Duodenal mucosa (tissue), 2 donors: ENCODE measurements around the gene DNAL4.

Experiments used
- H3K27ac ChIP-seq: one replicate; pipeline ENCODE4 v1.7.0; 2013; ENCODE audit warnings: low read depth, low read length
- H3K27me3 ChIP-seq, 2 donors: one replicate each; pipeline ENCODE4 v1.7.0; 2013; ENCODE audit warnings: low read length in 2 of 2, control low read depth in 1 of 2; ENCODE audit not compliant: insufficient read depth in 2 of 2, control insufficient read depth in 1 of 2
- H3K36me3 ChIP-seq, 2 donors: one replicate each; pipeline ENCODE4 v1.7.0; 2013; ENCODE audit warnings: low read length in 2 of 2, control low read depth in 1 of 2; ENCODE audit not compliant: insufficient read depth in 2 of 2, control insufficient read depth in 1 of 2
- H3K4me1 ChIP-seq, 2 donors: one replicate each; pipeline ENCODE4 v1.7.0; 2013; ENCODE audit warnings: low read length in 2 of 2, control low read depth in 1 of 2; ENCODE audit not compliant: insufficient read depth in 2 of 2, control insufficient read depth in 1 of 2
- H3K4me3 ChIP-seq, 2 donors: one replicate each; pipeline ENCODE4 v1.7.0; 2013; ENCODE audit warnings: low read length in 2 of 2, low read depth in 1 of 2
- H3K9ac ChIP-seq, 2 donors: one replicate each; pipeline ENCODE4 v1.7.0; 2013; ENCODE audit warnings: low read length in 2 of 2, low read depth in 1 of 2
- H3K9me3 ChIP-seq, 2 donors: one replicate each; pipeline ENCODE4 v1.7.0; 2013; ENCODE audit warnings: low read length in 2 of 2, control low read depth in 1 of 2; ENCODE audit not compliant: control insufficient read depth in 1 of 2

DNAL4 gene

GRCh38 chr22:38788021-38788816, 5.7 kb downstream of the DNAL4 start:
- no peak overlapping the region for H3K4me3 ChIP-seq
- no peaks in the 10 kb centered on the region for H3K27me3 ChIP-seq
- H3K27ac ChIP-seq: no peak overlapping the region
- no peak overlapping the region for H3K9ac ChIP-seq
- no peaks in the 10 kb centered on the region for H3K9me3 ChIP-seq
- H3K4me1 ChIP-seq: peaks cover 12 to 21% of the 10 kb centered on the region in 2 donors
- peaks cover 0 to 5% of the 10 kb centered on the region in 2 donors for H3K36me3 ChIP-seq

- H3K4me3 ChIP-seq: no peak overlapping the region
- peaks cover 7 to 16% of the 10 kb centered on the region in 2 donors for H3K4me1 ChIP-seq
- H3K27ac ChIP-seq: no peak overlapping the region
- H3K9me3 ChIP-seq: no peaks in the 10 kb centered on the region
- peaks cover 0 to 11% of the 10 kb centered on the region in 2 donors for H3K36me3 ChIP-seq
- no peaks in the 10 kb centered on the region for H3K27me3 ChIP-seq
- H3K9ac ChIP-seq: no peak overlapping the region
Measured at GRCh38 chr22:38786631-38787030, 7.3 kb downstream of the DNAL4 start.

GRCh38 chr22:38784856-38785255, 9.1 kb downstream of the DNAL4 start:
- Histone ChIP-seq H3K27ac (no peak overlapping the region), H3K4me3 (no peak overlapping the region), H3K36me3 (peaks cover 6 to 15% of the 10 kb centered on the region in 2 donors), H3K9me3 (no peaks in the 10 kb centered on the region), H3K27me3 (no peaks in the 10 kb centered on the region), H3K4me1 (peaks cover 7 to 16% of the 10 kb centered on the region in 2 donors), H3K9ac (no peak overlapping the region)

- Histone ChIP-seq H3K4me3 (no peak overlapping the region), H3K9me3 (no peaks in the 10 kb centered on the region), H3K27ac (no peak overlapping the region), H3K36me3 (peaks cover 11 to 21% of the 10 kb centered on the region in 2 donors), H3K9ac (no peak overlapping the region), H3K4me1 (peaks cover 6 to 13% of the 10 kb centered on the region in 2 donors), H3K27me3 (no peaks in the 10 kb centered on the region)
Measured at GRCh38 chr22:38784035-38784434, 9.9 kb downstream of the DNAL4 start.

GRCh38 chr22:38783095-38783615, 10.8 kb downstream of the DNAL4 start:
- Histone ChIP-seq H3K27ac (no peak overlapping the region), H3K4me3 (no peak overlapping the region), H3K4me1 (peaks cover 0 to 6% of the 10 kb centered on the region in 2 donors), H3K27me3 (no peaks in the 10 kb centered on the region), H3K36me3 (peaks cover 11 to 23% of the 10 kb centered on the region in 2 donors), H3K9ac (no peak overlapping the region), H3K9me3 (no peaks in the 10 kb centered on the region)

- H3K9ac ChIP-seq: no peak overlapping the region
- peaks cover 0 to under 1% of the 10 kb centered on the region in 2 donors for H3K4me1 ChIP-seq
- no peaks in the 10 kb centered on the region for H3K9me3 ChIP-seq
- H3K36me3 ChIP-seq: peaks cover 11 to 22% of the 10 kb centered on the region in 2 donors
- no peaks in the 10 kb centered on the region for H3K27me3 ChIP-seq
- H3K27ac ChIP-seq: no peak overlapping the region
- H3K4me3 ChIP-seq: no peak overlapping the region
Measured at GRCh38 chr22:38782402-38783094, 11.4 kb downstream of the DNAL4 start.

- no peak overlapping the region for H3K4me3 ChIP-seq
- no peak overlapping the region for H3K9ac ChIP-seq
- no peak overlapping the region for H3K27ac ChIP-seq
- peaks cover 11 to 21% of the 10 kb centered on the region in 2 donors for H3K36me3 ChIP-seq
- no peaks in the 10 kb centered on the region for H3K27me3 ChIP-seq
- H3K4me1 ChIP-seq: no peaks in the 10 kb centered on the region
- no peaks in the 10 kb centered on the region for H3K9me3 ChIP-seq
Measured at GRCh38 chr22:38781033-38781432, 12.9 kb downstream of the DNAL4 start.

- H3K9me3 ChIP-seq: no peaks in the 10 kb centered on the region
- peaks cover 11 to 16% of the 10 kb centered on the region in 2 donors for H3K36me3 ChIP-seq
- no peak overlapping the region for H3K4me3 ChIP-seq
- no peak overlapping the region for H3K9ac ChIP-seq
- H3K4me1 ChIP-seq: no peaks in the 10 kb centered on the region
- no peaks in the 10 kb centered on the region for H3K27me3 ChIP-seq
- no peak overlapping the region for H3K27ac ChIP-seq
Measured at GRCh38 chr22:38777087-38777671, 16.8 kb downstream of the DNAL4 start.

GRCh38 chr22:38776086-38776485, 17.9 kb downstream of the DNAL4 start:
- peaks cover 11 to 15% of the 10 kb centered on the region in 2 donors for H3K36me3 ChIP-seq
- H3K9me3 ChIP-seq: no peaks in the 10 kb centered on the region
- no peak overlapping the region for H3K9ac ChIP-seq
- no peak overlapping the region for H3K4me3 ChIP-seq
- no peaks in the 10 kb centered on the region for H3K4me1 ChIP-seq
- no peak overlapping the region for H3K27ac ChIP-seq
- no peaks in the 10 kb centered on the region for H3K27me3 ChIP-seq

- H3K36me3 ChIP-seq: peaks cover 9 to 12% of the 10 kb centered on the region in 2 donors
- no peaks in the 10 kb centered on the region for H3K4me1 ChIP-seq
- H3K27me3 ChIP-seq: no peaks in the 10 kb centered on the region
- no peak overlapping the region for H3K9ac ChIP-seq
- H3K9me3 ChIP-seq: no peaks in the 10 kb centered on the region
- no peak overlapping the region for H3K4me3 ChIP-seq
- no peak overlapping the region for H3K27ac ChIP-seq
Measured at GRCh38 chr22:38775656-38776055, 18.3 kb downstream of the DNAL4 start.
